ENCODE results near the gene IL10RA. TPM values are rescaled to one million over a fixed set of nuclear protein-coding genes. Genes with fewer than 3 reads are reported as not detected.
A peak's percentile ranks its signal among the peaks of the same experiment; 100 is the strongest.

Gene IL10RA
- total and polyA plus RNA-seq, 9 of the 15 experiments (the other 6 are each of a cell fraction or from before 2014, with no cell fraction given), result 0.17 to 17.3 (median 2.9) TPM

- TF ChIP-seq ZNF444 (CRISPR knock-in tag; IDR thresholded peaks at IDR 0.05), result no peak
- TF ChIP-seq ZNF3 (CRISPR knock-in tag; IDR thresholded peaks at IDR 0.05), result no peak
- TF ChIP-seq ARID1B (IDR thresholded peaks at IDR 0.05), result peak; percentile 73
- TF ChIP-seq RB1 (IDR thresholded peaks at IDR 0.05; ENCODE audit: low read depth), result no peak
- TF ChIP-seq ZNF146 (CRISPR knock-in tag; IDR thresholded peaks at IDR 0.05; ENCODE audit: unreplicated experiment), result no peak
- peak; percentile 28; the same call in 1 of the 2 replicates for TF ChIP-seq ZFX (CRISPR knock-in tag; IDR thresholded peaks at IDR 0.05)
- no peak for TF ChIP-seq ZNF384 (IDR thresholded peaks at IDR 0.05; ENCODE audit: low read depth, low read length)
- TF ChIP-seq SIX5 (IDR thresholded peaks at IDR 0.05; ENCODE audit: borderline replicate concordance in 1 of 2, insufficient read depth in 1 of 2, low read depth in 1 of 2, low read length in 2 of 2), result no peak
- no peak for TF ChIP-seq ZBTB5 (IDR thresholded peaks at IDR 0.05)
- TF ChIP-seq GABPB1 (CRISPR knock-in tag; IDR thresholded peaks at IDR 0.05), result 0 out of 2 replicates have a peak, but pooled peaks have one; percentile 21
- TF ChIP-seq ZNF324 (CRISPR knock-in tag; IDR thresholded peaks at IDR 0.05), result no peak
- TF ChIP-seq ETV1 (tag; conservative IDR thresholded peaks at IDR 0.05; ENCODE audit: low read depth), result no peak
- no peak for TF ChIP-seq ATF1 (CRISPR knock-in tag; IDR thresholded peaks at IDR 0.05)
- TF ChIP-seq ATF1 (tag; IDR thresholded peaks at IDR 0.05), result peak; percentile 15; the same call in 1 of the 2 replicates
- TF ChIP-seq BRD4 (IDR thresholded peaks at IDR 0.05), result 0 out of 2 replicates have a peak, but pooled peaks have one; percentile 25
- TF ChIP-seq SMARCE1 (IDR thresholded peaks at IDR 0.05), result peak; percentile 90
- no peak for TF ChIP-seq NFRKB (IDR thresholded peaks at IDR 0.05; ENCODE audit: low read depth)
- peak; percentile 59 for TF ChIP-seq ZNF589 (CRISPR knock-in tag; IDR thresholded peaks at IDR 0.05; ENCODE audit: low read depth)
- TF ChIP-seq HOMEZ (CRISPR knock-in tag; IDR thresholded peaks at IDR 0.05), result no peak
- TF ChIP-seq PHF8 (IDR thresholded peaks at IDR 0.05; ENCODE audit: borderline replicate concordance, low read length), result no peak
- TF ChIP-seq GTF2E2 (tag; IDR thresholded peaks at IDR 0.05), result no peak
- no peak for TF ChIP-seq RBM15 (IDR thresholded peaks at IDR 0.05; ENCODE audit: insufficient read depth, low read length)
- no peak for TF ChIP-seq EZH2 (IDR thresholded peaks at IDR 0.05; ENCODE audit: borderline replicate concordance, low read depth, low read length)
- no peak for TF ChIP-seq SMAD2 (IDR thresholded peaks at IDR 0.05; ENCODE audit: low read depth, low read length)
- TF ChIP-seq, protein P1, sequence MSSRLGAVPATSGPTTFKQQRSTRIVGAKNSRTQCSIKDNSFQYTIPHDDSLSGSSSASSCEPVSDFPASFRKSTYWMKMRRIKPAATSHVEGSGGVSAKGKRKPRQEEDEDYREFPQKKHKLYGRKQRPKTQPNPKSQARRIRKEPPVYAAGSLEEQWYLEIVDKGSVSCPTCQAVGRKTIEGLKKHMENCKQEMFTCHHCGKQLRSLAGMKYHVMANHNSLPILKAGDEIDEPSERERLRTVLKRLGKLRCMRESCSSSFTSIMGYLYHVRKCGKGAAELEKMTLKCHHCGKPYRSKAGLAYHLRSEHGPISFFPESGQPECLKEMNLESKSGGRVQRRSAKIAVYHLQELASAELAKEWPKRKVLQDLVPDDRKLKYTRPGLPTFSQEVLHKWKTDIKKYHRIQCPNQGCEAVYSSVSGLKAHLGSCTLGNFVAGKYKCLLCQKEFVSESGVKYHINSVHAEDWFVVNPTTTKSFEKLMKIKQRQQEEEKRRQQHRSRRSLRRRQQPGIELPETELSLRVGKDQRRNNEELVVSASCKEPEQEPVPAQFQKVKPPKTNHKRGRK (tag; IDR thresholded peaks at IDR 0.05), result no peak
Measured at GRCh38 chr11:118010738-118011461, 24.7 kb downstream of the IL10RA start (continued).
